NCI-H2107 treated with DMSO at 0.1 percent for 48 hours (cell line): Measurements from ENCODE around the gene NR2F6.
"Not testable (repeated sequence)": the region's sequence is repeated elsewhere in the genome, so short reads cannot be mapped to it uniquely, and the experiment has no call there.

Experiments used
- DNase-seq: peaks from one replicate; lab custom pipeline; 2025; ENCODE audit not compliant: unreplicated experiment; lab: John Stamatoyannopoulos, UW

NR2F6 gene

DNA sequence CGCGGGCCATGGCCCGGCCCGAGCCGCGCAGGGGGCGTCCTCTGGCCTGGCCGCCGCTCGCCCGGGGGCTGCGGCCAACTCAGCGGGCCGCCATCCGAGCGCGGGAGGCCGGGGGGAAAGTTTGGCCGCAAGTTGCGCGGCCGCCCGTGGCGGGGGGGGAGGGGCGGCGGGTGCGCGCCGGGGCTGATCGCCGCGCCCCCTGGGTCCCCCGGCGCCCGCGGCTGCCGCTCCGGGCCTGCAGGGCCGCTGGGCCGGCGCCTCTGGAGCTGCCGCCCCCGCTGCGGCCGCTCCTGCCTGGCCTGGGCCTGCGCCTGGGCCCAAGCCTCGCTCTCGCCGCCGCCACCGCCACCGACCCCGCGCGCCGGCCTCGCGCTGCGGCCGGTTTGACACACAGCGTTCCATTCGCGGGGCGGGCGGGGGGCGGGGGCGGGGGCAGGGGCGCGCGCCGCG is at the start of gene NR2F6:
TSS of gene NR2F6 (minus strand) at position 385 of the 450 bp plus-strand sequence. CDS start 699 bp downstream, outside the sequence.
- no peak for DNase-seq

DNA sequence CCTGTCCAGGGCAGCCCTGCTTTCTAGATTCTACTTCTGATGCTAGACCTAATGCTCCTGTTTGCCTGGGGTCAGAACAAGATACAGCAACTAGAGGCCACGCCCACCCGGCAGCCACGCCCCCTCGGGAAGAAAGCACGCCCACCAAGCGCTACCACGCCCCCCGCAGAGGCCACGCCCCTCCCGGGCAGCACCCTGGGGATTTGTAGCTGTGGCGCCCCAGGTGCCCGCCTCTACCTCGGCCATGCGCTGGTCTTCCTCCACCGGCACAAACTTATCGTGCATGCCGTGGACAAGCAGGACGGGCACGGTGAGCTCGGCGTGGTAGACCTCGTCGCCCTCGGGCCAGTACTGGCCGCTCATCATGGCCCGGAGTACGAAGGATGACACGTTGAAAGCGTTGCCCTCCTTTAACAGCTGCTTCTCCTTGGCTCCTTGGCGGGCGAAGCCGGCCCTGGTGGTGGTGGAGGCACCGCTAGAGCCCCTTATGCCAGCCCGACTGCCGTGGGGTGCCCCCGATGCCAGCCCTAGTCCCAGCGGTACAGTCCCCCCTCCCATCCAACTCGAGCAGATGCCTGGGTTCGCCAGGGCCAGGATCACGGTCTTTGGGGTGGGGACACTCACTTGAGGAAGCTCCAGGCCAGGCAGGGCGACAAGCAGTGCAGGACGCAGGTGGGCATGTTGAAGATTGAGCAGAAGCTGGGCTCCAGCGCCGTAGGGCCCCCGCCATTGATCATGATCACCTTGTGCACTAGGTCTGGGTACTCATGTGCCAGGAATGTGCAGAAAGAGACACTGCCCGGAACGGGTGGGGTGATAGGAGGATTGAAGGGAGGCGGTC is 48.6 kb upstream of the NR2F6 start:
- no peak for DNase-seq

DNA sequence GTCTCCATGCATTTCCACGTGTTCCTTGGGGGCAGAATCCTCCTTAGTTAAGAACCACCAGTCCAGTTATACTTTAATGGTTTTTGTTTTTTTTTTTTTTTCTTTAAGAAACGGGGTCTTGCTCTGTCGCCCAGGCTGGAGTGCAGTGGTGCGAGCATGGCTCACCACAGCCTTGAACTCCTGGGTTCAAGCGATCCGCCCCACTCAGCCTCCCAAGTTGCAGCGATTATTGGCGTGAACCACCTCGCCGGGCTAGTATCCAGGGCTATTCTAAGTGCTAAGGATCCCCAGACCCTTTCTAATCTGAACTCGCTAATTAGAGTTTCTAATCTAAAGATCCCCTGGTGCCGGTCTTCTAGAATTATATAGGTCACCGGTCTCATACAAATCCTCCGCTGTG is 47.9 kb upstream of the NR2F6 start:
- DNase-seq, result no peak

DNA sequence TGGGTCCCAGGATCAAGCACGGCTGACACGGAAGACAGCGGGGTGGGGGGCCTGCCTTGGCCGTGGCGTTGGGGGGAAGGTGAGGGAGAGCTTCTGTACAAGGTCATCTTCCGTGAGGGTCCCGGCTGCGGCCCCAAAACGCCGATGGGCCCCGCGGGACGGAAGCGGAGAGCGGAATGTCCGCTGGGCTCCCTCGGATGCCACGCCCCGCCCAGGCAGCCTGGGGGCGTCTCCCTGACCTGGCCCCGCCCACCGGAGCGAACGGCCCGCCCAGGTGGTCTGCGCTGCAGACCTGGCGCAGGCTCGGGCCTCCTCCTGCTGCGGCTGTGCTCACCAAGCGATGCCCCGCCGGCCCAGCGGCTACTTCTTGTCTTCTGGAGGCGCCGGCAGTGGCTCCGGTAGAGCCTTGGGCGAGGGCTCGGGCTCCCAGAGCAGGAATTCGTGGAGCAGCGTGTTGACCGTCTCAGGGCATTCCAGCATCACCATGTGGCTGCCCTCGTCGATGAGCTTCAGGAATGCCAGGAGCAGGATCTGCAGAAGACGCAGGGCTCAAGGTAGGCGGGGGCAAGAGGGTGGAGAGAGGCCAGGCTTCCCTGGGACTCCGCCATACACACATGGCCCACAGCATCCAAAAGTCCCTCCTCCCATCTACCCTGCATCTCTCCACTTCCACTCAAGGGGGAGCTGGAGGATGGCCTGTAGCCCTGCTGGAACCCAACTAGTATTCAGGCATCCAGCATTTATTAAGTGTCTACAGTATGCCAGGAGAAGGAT is 46.8 kb upstream of the NR2F6 start:
- peak; percentile 15 for DNase-seq

DNA sequence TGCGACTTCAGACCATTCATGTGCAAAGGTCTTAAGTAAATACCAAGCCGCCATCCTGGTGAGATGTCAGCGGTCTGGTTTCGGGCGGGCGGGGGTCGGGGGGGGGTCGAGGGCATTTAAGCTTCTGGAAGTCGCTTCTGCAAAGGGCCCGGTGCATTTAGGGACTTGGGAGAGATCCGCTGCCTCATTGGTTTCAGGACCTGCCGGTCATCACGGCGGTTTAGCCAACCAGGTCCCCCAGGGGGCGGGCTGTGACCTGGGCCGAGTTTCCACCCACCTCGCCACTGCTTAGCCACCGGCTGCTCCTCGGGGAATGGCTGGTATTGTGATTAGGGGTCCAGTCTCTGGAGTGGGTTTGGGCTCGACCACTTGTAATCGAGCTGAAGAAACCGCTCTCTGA is 43.8 kb upstream of the NR2F6 start:
- no peak for DNase-seq

DNA sequence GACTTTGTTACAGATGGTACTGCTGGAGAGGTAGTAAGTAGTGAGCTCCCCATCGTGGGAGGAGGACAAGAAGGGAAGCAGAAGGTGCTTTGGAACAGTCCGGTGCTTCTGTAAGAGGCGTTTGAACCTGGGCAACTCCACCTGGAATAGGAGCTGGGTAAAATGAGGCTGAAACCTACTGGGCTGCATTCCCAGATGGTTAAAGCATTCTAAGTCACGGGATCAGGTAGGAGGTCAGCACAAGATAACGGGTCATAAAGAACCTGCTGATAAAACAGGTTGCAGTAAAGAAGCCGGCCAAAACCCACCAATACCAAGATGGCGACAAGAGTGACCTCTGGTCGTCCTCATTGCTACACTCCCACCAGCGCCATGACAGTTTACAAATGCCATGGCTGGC is 41.0 kb upstream of the NR2F6 start:
- DNase-seq, result no peak

DNA sequence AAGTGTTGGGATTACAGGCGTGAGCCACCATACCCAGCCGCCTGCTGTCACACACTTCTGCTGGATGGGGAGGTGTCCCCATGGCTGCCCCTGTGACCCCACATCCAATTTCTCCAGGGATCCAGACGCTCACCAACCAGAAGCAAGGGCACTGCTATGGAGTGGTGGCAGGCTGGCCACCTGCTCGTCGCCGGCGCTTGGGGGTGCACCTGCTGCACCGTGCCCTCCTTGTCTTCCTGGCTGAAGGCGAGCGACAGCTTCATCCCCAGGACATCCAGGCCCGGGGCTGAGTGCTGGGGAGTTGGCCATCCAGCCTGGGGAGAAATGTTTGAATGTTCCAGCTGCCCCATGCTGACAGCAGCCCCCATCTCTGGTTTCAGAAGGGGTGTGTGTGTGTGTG is 40.5 kb upstream of the NR2F6 start:
- DNase-seq, result no peak

DNA sequence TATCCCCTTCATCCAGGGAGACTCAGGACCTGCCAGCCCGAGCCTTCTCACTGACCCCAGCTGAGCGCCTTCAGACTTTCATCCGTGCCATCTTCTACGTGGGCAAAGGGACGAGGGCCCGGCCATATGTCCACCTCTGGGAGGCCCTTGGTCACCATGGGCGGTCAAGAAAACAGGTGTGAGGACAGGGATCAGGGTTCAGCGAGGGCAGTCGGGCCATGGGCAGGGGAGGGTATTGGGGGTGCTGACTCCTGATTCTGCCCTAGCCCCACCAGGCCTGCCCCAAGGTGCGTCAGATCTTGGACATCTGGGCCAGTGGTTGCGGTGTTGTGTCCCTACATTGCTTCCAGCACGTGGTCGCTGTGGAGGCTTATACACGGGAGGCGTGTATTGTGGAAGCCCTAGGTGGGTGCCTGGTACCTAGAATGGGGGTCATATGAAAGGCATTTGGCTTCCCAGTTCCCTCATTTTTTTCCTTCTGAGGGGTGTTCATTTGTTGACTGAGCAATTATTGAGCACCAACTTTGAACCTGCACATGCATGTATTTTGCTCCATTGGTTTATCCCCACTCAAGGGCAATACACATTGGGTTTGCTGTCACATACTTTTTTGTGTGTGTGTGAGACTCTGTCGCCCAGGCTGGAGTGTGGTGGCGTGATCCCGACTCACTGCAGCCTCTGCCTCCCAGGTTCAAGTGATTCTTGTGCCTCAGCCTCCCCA is 39.9 kb upstream of the NR2F6 start:
- no peak for DNase-seq

DNA sequence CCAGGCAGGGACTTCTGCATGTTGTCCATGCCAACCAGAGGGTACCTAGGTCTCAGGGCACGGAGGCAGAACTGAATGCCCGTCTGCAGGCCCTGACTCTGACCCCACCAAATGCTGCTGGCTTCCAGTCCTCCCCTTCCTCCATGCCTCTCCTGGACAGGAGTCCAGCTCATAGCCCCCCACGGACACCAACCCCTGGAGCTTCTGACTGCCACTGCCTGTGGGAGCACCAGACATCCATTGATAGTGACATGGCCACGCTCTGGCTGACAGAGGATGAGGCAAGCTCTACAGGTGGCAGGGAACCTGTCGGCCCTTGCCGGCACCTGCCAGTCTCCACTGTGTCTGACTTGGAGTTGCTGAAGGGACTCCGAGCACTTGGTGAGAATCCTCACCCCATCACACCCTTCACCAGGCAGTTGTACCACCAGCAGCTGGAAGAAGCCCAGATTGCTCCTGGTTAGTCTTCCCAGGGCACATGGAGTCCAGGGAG is 37.8 kb upstream of the NR2F6 start:
- no peak for DNase-seq

DNA sequence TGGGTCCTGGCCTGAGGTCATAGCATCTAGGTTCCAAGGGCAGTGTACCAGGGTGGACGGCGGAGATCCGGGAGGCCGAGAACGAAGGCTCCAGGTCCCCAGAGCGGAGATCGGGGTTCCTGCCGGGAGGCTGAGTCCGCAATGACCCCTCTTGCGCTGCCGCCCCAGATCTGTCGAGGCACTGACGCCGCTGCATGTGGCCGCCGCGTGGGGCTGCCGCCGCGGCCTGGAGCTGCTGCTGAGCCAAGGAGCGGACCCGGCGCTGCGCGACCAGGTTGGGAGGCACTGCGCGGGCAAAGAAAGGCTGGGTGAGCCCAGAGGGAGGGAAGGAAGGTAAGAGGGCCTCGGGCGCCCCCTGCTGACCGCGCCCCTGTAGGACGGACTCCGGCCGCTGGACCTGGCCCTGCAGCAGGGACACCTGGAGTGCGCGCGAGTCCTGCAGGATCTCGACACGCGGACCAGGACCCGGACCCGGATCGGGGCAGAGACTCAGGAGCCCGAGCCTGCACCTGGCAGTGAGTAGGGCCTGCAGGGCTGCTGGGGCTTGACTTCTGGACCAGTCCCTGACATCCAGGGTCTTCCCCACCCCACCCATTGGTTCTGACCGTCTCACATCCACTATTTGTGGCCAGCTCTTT is 36.9 kb upstream of the NR2F6 start:
- peak; percentile 64 for DNase-seq

DNA sequence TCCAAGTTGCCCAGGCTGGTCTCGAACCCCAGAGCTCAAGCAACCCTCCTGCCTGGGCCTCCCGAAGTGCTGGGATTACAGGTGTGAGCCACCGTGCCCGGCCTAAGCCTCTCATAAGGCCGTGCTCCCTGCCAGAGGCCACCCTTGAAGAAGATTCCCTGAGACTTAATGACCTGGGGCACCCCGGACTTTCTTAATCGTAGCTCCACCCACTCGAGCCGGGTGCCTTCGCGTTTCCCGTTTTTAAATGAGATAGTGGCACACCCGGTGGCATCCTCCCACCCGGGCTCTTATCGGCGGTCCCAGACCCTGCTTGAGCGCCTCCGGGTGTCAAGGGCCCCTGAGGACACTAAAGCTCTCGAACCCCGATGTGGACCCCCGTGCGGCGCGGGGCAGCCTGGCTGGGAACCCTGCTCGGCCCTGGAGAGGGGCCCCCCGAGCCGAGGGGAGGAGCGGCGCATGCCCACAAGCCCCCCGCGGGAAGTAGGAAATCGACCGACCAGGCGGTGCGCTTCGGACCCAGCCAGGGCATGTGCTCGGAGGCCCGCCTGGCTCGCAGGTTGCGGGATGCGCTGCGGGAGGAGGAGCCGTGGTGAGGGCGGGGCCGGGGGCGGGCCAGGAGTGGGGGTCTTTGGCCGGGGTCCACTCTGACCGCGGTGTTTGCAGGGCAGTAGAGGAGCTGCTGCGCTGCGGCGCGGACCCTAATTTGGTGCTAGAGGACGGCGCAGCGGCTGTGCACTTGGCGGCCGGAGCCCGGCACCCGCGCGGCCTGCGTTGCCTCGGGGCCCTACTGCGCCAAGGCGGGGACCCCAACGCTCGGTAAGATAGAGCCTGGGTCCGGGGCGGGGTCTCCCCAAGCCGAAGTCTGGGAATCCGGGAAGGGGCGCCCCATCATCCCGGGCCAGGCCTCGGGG is 35.9 kb upstream of the NR2F6 start, which contains the start of gene ANKLE1:
TSS of gene ANKLE1 (plus strand) at position 511 of the 914 bp plus-strand sequence. CDS start at position 531, 20 bp downstream.
- DNase-seq, result no peak

DNA sequence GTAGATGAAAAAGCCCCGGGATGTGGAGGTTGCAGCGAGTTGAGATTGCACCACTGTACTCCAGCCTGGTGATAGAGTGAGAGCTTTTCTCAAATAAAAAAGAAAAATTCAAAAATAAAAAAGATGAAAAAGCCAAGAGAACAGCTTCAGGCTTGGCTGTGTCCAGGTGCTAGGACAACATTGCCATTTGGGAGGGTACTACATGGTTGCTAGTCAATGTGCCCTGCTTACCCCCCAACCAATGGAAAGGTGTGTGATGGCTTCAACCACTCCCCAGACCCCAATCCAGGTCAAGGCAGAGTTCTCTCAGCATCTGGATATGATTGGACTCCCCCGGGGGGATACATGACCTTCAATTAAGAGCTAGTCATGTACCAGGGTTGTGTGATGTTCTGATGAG is 33.7 kb upstream of the NR2F6 start:
- DNase-seq, result no peak

DNA sequence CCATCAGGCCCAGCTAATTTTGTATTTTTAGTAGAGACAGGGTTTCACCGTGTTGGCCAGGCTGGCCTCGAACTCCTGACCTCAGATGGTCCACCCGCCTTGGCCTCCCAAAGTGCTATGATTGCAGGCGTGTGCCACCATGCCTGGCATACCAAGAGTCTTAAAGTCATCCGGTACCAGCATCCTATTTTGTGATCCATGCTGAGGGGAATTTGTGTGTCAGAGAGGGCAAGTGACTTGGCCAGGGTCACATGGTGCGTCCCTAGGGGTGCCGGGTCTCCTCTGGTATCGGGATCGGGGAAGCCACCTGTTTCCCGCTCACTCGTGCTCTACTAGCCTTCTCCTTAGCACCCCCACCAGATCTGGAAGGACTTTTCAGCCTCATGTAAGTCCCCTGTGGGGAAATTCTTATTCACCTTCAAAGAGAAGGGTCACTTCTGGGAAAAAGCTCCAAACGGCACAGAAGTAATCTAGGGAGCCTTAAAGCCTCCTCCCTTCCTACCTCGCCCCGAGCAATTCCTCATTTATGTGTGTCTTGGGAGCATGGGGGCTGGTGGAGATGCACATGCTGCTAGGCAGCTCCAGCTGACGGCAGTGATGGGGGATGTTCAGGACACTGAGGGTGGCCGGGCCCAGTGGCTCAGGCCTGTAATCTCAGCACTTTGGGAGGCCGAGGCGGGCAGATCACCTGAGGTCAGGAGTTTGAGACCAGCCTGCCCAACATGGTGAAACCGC is 29.9 kb upstream of the NR2F6 start:
- DNase-seq, result no peak

DNA sequence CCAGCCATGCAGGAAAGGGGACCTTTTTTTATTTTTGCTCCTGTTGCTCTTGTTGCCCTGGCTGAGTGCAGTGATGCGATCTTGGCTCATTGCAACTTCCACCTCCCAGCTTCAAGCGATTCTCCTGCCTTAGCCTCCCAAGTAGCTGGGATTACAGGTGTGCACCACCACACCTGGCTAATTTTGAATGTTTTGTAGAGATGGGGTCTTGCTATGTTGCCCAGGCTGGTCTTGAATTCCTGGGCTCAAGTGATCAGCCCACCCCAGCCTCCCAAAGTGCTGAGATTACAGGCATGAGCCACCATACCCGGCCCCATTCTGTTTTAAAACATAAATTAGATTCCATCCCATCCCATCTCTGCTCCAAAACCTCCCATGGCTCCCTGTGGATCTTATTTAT is 29.2 kb upstream of the NR2F6 start:
- not testable (repeated sequence) for DNase-seq

DNA sequence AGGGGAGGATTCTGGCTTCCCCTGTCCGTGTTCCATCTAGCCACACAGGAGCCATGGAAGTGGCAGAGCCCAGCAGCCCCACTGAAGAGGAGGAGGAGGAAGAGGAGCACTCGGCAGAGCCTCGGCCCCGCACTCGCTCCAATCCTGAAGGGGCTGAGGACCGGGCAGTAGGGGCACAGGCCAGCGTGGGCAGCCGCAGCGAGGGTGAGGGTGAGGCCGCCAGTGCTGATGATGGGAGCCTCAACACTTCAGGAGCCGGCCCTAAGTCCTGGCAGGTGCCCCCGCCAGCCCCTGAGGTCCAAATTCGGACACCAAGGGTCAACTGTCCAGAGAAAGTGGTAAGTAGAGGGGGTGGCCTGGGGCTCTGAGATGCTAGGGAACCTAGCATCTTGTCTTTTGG is 23.0 kb upstream of the NR2F6 start:
- no peak for DNase-seq

DNA sequence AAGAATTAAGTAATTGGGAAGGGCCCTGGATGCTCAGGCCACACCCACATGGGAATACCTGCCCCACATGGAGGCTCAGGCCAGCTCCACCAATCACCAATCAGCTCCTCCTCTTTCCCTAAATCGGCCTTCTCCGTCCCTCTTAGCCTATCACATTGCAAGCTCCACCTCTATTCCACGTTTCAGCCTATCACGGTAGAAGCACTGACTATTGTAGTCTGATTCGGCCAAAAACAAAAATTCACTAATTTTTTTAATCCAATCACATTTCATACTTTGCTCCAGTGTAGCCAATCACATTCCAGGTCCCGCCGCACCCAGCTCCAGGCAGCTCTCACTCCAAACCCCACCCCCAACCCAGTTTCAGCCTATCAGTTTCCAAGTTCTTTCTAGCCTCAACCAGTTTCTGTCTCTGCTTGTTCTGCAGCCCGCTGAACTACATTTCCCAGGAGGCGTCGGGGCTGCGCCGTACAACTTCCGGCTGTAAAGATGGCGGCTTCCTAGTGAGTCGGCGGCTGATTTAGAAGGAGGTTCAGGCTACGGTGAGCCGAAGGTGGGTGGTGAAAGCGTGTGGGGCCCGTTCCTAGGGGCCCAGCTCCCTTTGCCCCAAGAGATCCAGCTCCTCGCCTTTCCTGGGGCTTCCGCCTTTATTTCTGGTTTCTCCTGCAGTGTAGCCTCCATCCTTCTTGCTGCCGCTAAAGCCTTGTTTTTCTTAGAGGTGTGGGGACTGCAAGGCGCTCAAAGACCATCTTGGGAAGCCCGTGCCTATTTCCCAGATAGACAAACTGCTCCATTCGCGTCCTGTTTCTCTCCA is 21.5 kb upstream of the NR2F6 start, which contains the start of gene BABAM1:
TSS of gene BABAM1 (plus strand) at position 469 of the 814 bp plus-strand sequence. CDS start 1,364 bp downstream, outside the sequence.
- peak; percentile 97 for DNase-seq

DNA sequence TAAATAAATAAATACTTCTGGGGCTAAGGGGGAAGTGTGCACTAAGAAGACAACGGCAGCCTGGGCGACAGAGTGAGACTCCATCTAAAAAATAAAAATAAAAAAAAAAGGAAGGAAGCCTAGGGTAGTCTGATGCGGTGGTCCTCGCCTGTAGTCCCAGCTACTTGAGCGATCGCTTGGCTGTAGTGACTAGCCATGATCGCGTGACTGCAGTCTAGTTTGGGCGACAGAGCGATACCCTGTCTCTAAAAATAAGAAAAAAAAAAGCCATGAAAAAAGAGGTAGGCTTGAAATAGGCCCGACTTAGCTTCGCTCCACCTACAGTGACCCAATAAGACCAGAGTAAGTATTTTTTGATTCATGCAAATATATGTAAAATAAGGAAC is 20.9 kb upstream of the NR2F6 start:
- DNase-seq, result no peak

DNA sequence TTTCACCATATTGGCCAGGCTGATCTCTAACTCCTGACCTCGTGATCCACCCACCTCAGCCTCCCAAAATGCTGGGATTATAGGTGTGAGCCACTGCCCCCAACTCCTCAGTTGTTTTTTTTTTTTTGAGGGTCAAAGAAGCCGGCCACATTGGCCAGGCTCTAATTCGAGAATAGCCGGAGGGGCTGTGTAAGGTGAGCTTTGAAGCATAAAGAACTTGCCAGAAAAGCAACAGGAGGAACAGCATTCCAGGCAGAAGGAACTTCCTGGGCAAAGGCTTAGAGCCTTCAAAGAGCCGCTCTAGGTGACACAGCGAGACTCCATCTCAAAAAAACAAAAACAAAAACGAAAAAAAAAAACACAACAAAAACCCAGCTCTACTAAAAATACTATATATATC is 20.3 kb upstream of the NR2F6 start:
- DNase-seq, result no peak
